ENCODE results near the gene SLC12A5.
A peak's percentile ranks its signal among the peaks of the same experiment; 100 is the strongest.

The SLC12A5 gene

GRCh38 chr20:46037036-46037435 is 8.0 kb downstream of the SLC12A5 start:
- ChIA-PET CTCF (interaction anchor here (1.0 kb wide), 1 partner anchor 21 kb away, joined by 4 read pairs; no protein-coding TSS in a partner anchor), POLR2A (no interaction called here)
- Histone ChIP-seq H3K4me1 (ENCODE audit: control insufficient read depth, insufficient read depth, low read length) (no peaks in the 10 kb centered on the region), H3K36me3 (ENCODE audit: control insufficient read depth in 2 of 2, insufficient read depth in 1 of 2, low read length in 2 of 2) (no peaks in the 10 kb centered on the region), H3K4me3 (ENCODE audit: low read depth, low read length) (no peak overlapping the region), H3K27ac (ENCODE audit: extremely low read depth, low read depth, low read length) (no peak overlapping the region), H3K9me3 (ENCODE audit: control insufficient read depth, insufficient read depth, low read depth, low read length) (no peaks in the 10 kb centered on the region)
- no peak for TF ChIP-seq ZNF48 (tag by site-specific recombination; IDR thresholded peaks at IDR 0.05)
- TF ChIP-seq TCF7L2 (IDR thresholded peaks at IDR 0.05; ENCODE audit: borderline replicate concordance, low read depth, low read length) = no peak
- no peak for TF ChIP-seq GLIS2 (tag by site-specific recombination; IDR thresholded peaks at IDR 0.05)
- TF ChIP-seq HOXC10 (CRISPR knock-in tag; IDR thresholded peaks at IDR 0.05) = no peak
- no peak for TF ChIP-seq ZNF350 (tag by site-specific recombination; IDR thresholded peaks at IDR 0.05)
- no peak for TF ChIP-seq ZFP3 (tag by site-specific recombination; IDR thresholded peaks at IDR 0.05; ENCODE audit: low read depth)
- no peak for TF ChIP-seq ZSCAN16 (tag by site-specific recombination; IDR thresholded peaks at IDR 0.05)
- TF ChIP-seq ZNF16 (tag by site-specific recombination; IDR thresholded peaks at IDR 0.05; ENCODE audit: low read depth) = no peak
- no peak for TF ChIP-seq ZNF768 (tag by site-specific recombination; IDR thresholded peaks at IDR 0.05)
- TF ChIP-seq REPIN1 (tag by site-specific recombination; IDR thresholded peaks at IDR 0.05; ENCODE audit: low read depth) = no peak
- TF ChIP-seq KLF17 (tag by site-specific recombination; IDR thresholded peaks at IDR 0.05) = no peak
- TF ChIP-seq ZNF112 (tag by site-specific recombination; IDR thresholded peaks at IDR 0.05) = no peak
- no peak for TF ChIP-seq ZNF239 (tag by site-specific recombination; IDR thresholded peaks at IDR 0.05)

- no peaks in the 10 kb centered on the region for H3K36me3 ChIP-seq (ENCODE audit: control insufficient read depth in 2 of 2, insufficient read depth in 1 of 2, low read length in 2 of 2)
- H3K4me3 ChIP-seq (ENCODE audit: low read depth, low read length) = no peak overlapping the region
- POLR2A ChIA-PET = no interaction called here
- no peaks in the 10 kb centered on the region for H3K9me3 ChIP-seq (ENCODE audit: control insufficient read depth, insufficient read depth, low read depth, low read length)
- TF ChIP-seq YY1 (tag by site-specific recombination; IDR thresholded peaks at IDR 0.05) (no peak), REST (tag by site-specific recombination; IDR thresholded peaks at IDR 0.05) (peak; percentile 98), ZBTB26 (tag by site-specific recombination; optimal IDR thresholded peaks at IDR 0.05) (no peak), ZNF544 (tag by site-specific recombination; IDR thresholded peaks at IDR 0.05) (no peak), ZNF10 (tag by site-specific recombination; IDR thresholded peaks at IDR 0.05) (peak; percentile 83), PRDM1 (tag by site-specific recombination; IDR thresholded peaks at IDR 0.05) (no peak), ZNF561 (tag by site-specific recombination; IDR thresholded peaks at IDR 0.05; ENCODE audit: borderline replicate concordance) (peak; percentile 46; the same call in 1 of the 2 replicates)
- H3K4me1 ChIP-seq (ENCODE audit: control insufficient read depth, insufficient read depth, low read length) = no peaks in the 10 kb centered on the region
- CTCF ChIA-PET = interaction anchor here (2.5 kb wide), 1 partner anchor 27 kb away, joined by 9 read pairs; no protein-coding TSS in a partner anchor
- no peak overlapping the region for H3K27ac ChIP-seq (ENCODE audit: extremely low read depth, low read depth, low read length)
Measured at GRCh38 chr20:46040902-46041535, 12.0 kb downstream of the SLC12A5 start.
